ENCODE data around the gene C19orf25.

Gene C19orf25

DNA sequence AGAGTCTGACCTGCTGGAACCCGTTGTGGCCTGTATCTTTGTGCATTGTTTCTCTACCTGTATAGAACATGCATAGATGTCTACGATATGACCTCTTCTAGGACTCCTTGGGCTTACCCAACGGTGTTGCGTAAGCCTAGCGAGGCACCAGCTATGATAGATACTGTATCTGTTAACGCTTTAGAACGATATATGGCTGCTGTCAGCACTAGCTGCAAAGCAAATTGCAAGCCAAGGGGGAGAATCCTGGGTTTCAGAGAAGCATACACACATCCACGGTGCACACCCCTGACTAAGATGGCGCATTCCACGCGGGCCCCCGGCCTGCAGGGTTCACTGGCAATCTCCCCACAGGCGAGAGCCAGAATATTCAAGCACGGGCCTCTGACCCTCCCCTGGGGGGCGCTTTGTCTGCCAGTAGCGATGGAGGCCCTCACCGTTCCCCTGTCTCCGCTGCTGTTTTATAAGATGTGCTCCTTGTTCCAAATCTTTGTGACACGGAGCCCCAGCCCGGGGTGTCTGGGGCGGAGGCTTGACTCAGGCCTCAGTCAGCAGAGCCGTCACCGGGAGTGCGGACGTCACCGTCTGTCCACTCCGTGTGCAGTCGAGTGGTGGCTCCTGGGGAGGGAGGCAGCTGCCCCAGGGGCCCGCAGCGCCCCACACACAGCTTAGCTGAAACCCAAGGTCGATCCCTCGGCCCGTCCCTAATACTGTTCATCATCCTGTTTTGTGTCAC is 53.7 kb downstream of the C19orf25 start:
- Histone ChIP-seq H3K9me3 (ENCODE audit: control insufficient read depth in 5 of 5, low read length in 5 of 5) (no peaks in the 10 kb centered on the region), H3K36me3 (ENCODE audit: control insufficient read depth in 5 of 5, insufficient read depth in 5 of 5, low read length in 5 of 5) (peaks cover 0 to 96% (median 93%) of the 10 kb centered on the region in 5 donors), H3K27ac (ENCODE audit: low read depth, low read length) (no peak overlapping the region), H3K4me3 (ENCODE audit: low read depth in 1 of 5, low read length in 5 of 5) (no peak overlapping the region), H3K27me3 (ENCODE audit: control insufficient read depth in 5 of 5, insufficient read depth in 4 of 5, low read length in 5 of 5) (no peaks in the 10 kb centered on the region), H3K9ac (ENCODE audit: low read length in 5 of 5) (no peak overlapping the region), H3K4me1 (ENCODE audit: control insufficient read depth in 5 of 5, insufficient read depth in 5 of 5, low read length in 5 of 5) (no peaks in the 10 kb centered on the region)

DNA sequence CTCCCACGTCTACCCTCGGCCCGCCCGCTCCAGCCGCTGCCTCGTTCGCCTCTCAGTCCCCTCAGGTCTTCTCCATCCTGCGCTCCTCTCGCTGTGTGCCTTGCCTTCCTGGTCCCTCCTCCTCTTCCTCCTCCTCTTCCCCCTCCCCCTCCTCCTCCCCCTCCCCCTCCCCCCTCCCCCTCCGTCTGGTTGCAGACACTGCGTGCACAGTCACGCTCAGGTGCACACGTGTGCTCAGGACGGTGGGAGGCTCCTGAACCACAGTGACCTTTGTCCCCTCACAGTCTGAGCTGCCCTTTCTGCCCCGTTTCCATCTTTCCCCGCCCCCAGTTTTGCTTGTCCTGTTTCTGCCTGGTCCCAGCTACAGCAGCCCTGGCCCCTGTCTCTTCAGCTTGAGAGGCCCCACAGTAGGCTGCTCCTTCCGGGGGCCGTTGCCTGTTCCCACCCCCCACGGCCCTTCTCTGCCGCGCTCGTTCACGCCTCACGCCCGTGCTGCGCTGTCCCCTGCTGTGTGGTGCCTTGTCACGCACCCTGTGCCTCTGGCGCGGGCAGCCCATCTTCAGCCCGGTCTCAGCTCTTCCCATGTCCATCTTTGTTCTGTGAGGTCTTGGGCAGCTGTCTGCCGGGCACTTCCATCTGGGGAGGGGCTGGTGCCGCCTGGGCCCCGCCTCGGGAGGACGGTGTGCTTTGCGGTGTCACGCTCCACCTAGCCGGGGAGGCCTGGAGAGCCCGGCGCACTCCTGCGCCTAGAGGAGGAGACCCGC is 54.6 kb downstream of the C19orf25 start:
- Histone ChIP-seq H3K36me3 (ENCODE audit: control insufficient read depth in 5 of 5, insufficient read depth in 5 of 5, low read length in 5 of 5) (peaks cover 0 to 94% (median 92%) of the 10 kb centered on the region in 5 donors), H3K27ac (ENCODE audit: low read depth, low read length) (no peak overlapping the region), H3K9me3 (ENCODE audit: control insufficient read depth in 5 of 5, low read length in 5 of 5) (no peaks in the 10 kb centered on the region), H3K27me3 (ENCODE audit: control insufficient read depth in 5 of 5, insufficient read depth in 4 of 5, low read length in 5 of 5) (no peaks in the 10 kb centered on the region), H3K9ac (ENCODE audit: low read length in 5 of 5) (no peak overlapping the region), H3K4me3 (ENCODE audit: low read depth in 1 of 5, low read length in 5 of 5) (no peak overlapping the region), H3K4me1 (ENCODE audit: control insufficient read depth in 5 of 5, insufficient read depth in 5 of 5, low read length in 5 of 5) (no peaks in the 10 kb centered on the region)

DNA sequence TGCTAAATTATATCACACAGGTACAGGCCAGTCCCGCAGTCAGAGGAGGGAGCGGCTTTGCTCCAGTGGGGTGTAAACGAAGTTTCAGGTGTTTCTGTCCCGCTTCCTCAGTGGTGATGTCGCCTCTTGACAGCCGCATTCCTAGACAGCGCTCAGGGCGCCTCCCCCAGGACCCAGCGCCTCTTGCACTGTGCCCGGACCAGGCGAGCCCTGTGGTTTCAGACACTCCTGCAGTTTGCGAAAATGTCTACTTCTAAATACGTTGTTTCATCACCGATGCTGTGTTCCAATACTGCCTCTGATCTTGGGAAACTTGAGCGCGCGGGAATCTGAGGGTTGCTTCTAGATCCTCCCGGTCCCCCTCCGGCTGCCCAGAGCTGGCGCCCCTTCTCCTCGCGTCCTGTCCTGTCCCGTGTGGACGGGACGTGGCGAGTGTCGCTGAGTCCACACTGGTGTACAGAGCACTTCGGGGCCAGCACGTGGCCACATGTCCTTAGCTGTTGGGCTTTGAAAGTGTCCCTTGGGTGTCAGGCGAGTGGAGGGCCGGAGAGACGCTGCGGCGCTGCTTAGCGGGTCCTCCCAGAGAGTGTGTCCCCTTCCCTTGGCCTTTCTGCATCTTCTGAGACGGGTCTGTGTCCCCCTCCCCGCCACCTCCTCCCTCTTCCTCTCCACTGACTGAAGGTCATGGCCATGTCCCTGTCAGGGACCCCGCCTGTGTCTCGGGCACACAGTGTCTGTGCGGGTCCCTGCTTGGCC is 55.4 kb downstream of the C19orf25 start:
- Histone ChIP-seq H3K27me3 (ENCODE audit: control insufficient read depth in 5 of 5, insufficient read depth in 4 of 5, low read length in 5 of 5) (no peaks in the 10 kb centered on the region), H3K4me3 (ENCODE audit: low read depth in 1 of 5, low read length in 5 of 5) (no peak overlapping the region), H3K9me3 (ENCODE audit: control insufficient read depth in 5 of 5, low read length in 5 of 5) (no peaks in the 10 kb centered on the region), H3K27ac (ENCODE audit: low read depth, low read length) (no peak overlapping the region), H3K36me3 (ENCODE audit: control insufficient read depth in 5 of 5, insufficient read depth in 5 of 5, low read length in 5 of 5) (peaks cover 0 to 94% (median 92%) of the 10 kb centered on the region in 5 donors), H3K9ac (ENCODE audit: low read length in 5 of 5) (no peak overlapping the region), H3K4me1 (ENCODE audit: control insufficient read depth in 5 of 5, insufficient read depth in 5 of 5, low read length in 5 of 5) (no peaks in the 10 kb centered on the region)

All from subcutaneous abdominal adipose tissue (tissue), 5 donors.